WI38 (cell line): ENCODE data around the gene BPIFB2.

Source experiments
- H3K4me3 ChIP-seq: 2 replicates; pipeline ENCODE4 v1.5.1; 2011; ENCODE audit warnings: low read depth, mild to moderate bottlenecking, control low read depth, low read length
- TF ChIP-seq, protein P1 (sequence below): IDR thresholded peaks from 2 replicates; pipeline ENCODE4 v1.5.1; 2012; ENCODE audit warnings: low read depth, mild to moderate bottlenecking, control low read depth, low read length

Gene BPIFB2

DNA sequence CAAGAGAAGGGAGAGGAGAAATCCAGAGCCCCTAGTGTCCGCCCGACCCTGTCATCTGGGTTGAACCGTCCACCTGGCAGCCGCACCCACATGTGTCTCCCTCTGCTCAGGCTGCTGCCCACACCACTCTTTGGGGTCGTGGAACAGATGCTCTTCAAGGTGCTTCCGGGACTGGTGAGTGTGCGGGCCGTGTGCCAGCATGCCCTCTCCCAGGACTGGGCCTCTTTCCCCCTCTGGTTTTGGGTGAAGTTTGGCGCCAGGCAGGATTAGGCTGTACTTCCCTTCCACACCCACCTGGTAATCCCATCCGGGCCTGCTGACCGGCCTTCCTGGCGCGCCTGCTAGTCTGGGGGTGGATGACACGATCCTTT, 54.1 kb downstream of the BPIFB2 start:
- TF ChIP-seq, protein P1, sequence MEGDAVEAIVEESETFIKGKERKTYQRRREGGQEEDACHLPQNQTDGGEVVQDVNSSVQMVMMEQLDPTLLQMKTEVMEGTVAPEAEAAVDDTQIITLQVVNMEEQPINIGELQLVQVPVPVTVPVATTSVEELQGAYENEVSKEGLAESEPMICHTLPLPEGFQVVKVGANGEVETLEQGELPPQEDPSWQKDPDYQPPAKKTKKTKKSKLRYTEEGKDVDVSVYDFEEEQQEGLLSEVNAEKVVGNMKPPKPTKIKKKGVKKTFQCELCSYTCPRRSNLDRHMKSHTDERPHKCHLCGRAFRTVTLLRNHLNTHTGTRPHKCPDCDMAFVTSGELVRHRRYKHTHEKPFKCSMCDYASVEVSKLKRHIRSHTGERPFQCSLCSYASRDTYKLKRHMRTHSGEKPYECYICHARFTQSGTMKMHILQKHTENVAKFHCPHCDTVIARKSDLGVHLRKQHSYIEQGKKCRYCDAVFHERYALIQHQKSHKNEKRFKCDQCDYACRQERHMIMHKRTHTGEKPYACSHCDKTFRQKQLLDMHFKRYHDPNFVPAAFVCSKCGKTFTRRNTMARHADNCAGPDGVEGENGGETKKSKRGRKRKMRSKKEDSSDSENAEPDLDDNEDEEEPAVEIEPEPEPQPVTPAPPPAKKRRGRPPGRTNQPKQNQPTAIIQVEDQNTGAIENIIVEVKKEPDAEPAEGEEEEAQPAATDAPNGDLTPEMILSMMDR, result no peak
- no peak overlapping the region for H3K4me3 ChIP-seq

DNA sequence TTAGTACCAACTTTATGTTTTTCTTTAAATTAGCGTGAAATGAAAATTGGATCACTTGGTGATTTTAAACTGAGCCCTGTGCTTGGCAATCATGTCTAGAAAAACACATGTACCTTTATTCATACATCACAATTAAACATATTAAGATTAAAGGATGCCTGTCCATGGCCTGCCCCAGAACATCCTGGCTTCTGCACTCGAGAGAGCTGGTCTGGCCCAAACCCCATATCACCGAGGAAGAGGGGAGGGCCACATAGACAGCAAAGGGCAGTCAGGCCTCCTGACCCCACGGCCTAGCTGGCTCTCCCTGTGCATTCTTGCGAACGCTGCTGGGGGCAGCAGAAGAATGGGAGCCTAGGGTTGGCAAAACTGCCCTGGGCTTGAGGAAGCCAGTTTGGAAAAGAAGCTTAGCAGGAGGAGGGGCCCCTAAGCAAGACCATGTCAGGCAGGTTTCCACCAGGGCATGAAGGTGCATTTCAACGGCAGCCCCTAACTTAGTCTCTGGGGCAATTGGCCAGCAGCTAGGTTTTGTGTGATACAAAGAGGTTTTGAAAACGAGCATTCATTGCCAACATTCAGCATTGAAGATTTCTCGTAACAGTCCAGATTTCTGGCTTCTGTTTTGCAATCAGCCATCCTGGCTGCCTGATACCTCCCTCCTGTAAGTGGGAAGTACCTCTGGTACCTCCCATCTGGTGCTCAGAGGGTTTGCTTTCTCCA, 54.8 kb downstream of the BPIFB2 start:
- TF ChIP-seq, protein P1, result no peak
- H3K4me3 ChIP-seq, result no peak overlapping the region

DNA sequence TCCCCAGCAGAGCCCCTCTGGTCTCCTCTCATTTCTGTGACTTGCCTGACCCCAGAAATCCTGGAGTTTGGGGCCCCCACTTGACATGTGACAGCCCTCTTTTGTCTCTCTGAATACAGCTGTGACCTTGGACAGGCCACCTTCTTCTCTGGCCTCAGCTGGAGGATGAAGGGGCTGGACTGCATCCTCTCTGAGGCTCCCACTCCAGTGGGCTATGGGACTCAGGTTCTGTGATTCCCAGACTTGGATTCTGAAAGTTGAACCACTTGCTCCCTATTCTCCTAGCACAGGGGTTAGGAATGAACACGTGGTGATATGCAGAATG, 55.3 kb downstream of the BPIFB2 start:
- H3K4me3 ChIP-seq, result no peak overlapping the region
- TF ChIP-seq, protein P1, result no peak

DNA sequence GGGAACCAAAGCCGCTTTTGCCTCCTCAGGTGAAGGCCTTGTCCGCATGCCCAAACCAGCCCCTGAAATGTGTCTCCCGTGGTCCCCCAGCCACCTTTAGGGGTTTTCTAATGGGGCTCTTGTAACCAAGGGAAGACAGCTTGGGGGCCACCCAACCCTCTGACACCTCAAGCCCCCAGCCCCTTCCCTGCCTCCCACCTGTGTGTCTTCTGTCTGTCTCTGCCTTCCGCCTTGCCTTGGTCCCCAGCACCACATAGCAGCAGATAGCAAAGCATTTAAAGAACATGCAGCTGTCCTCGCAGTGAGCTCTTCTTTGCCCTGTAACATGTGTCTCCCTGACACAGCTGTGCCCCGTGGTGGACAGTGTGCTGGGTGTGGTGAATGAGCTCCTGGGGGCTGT, 55.8 kb downstream of the BPIFB2 start:
- TF ChIP-seq, protein P1, result no peak
- no peak overlapping the region for H3K4me3 ChIP-seq

DNA sequence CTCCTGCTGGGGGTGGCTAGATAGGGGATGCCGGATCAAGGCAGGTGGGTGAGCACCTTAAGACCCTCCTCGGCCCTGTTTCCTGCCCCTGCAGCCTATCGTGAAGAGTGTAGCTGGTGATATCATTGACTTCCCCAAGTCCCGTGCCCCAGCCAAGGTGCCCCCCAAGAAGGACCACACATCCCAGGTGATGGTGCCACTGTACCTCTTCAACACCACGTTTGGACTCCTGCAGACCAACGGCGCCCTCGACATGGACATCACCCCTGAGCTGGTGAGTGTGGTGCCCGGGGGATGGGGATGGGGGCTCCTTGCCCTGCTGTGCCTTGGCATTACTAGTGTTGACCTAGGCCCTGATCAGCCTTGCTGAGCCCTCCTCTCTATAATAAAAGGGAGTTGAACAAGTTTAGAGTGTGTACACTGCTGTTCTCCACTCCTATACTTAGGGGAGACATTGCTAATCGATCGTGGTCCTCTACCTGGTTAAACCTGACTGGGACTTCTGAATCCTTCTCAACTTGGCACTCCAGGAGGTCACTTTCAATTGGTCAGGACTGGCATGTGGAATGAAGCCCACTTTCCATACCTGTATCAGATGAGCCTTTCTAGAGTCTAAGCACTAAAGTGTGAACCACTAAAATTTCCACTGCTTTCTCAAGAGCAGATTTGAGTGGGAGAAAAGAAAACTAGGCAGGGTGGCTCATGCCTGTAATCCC, 57.2 kb downstream of the BPIFB2 start:
- H3K4me3 ChIP-seq, result no peak overlapping the region
- TF ChIP-seq, protein P1, result no peak

DNA sequence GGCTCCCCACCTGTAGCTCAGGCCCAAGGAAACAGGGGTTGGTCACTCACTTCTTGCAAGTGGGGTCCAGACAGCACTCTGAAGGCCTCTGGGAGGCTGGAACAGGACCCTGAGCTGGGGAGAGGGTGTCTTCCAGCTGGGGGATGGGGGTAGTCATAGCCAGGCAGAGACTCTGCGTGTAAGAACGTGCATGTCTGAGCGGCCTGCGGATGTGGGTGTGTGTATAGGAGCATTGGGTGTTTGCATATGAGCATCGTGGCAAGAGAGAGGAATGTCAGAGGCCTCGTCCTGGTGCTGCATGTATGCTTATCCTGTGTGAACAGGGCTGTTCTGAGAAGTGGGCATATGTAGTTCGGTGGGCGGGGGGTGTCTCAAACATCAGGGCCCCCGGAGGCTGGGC, 58.3 kb downstream of the BPIFB2 start:
- H3K4me3 ChIP-seq, result no peak overlapping the region
- TF ChIP-seq, protein P1, result no peak

DNA sequence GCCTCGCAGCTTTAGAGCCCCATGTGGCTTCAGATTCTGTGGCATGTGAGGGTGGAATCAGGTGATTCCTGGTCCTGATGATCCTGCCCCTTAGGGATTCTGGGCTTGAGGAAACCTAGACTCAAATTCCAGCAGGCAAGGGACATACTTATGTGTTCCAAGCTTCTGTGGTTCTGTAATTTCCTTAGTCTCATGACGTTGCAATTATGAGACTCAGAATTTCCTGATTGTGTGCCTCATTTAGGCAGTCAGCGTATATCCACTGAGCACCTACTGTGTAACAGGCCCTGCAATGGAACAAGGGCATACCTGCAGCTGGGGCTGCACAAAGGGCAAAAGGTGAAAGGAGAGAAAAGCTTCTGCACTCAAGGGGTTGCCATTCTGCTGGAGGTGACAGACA, 60.3 kb downstream of the BPIFB2 start:
- no peak overlapping the region for H3K4me3 ChIP-seq
- TF ChIP-seq, protein P1, result no peak
